Measurements from ENCODE around the gene LTBP1. TPM values are rescaled to one million over a fixed set of nuclear protein-coding genes. Genes with fewer than 3 reads are reported as not detected.

Gene LTBP1
- polyA plus RNA-seq, 2 donors = 4.3 to 13.9 TPM

GRCh38 chr2:32997705-32998104 is 51.0 kb downstream of the LTBP1 start:
- Histone ChIP-seq H3K27ac (ENCODE audit: low read depth in 2 of 2, low read length in 1 of 2) (no peak overlapping the region), H3K4me3 (ENCODE audit: low read depth in 1 of 2, low read length in 2 of 2) (no peak overlapping the region), H3K9me3 (ENCODE audit: control insufficient read depth in 2 of 2, insufficient read depth in 1 of 2, low read depth in 1 of 2, low read length in 1 of 2) (no peaks in the 10 kb centered on the region), H3K27me3 (ENCODE audit: control insufficient read depth in 1 of 2, insufficient read depth in 2 of 2, low read length in 2 of 2) (no peaks in the 10 kb centered on the region), H3K4me1 (ENCODE audit: control insufficient read depth in 2 of 2, insufficient read depth in 2 of 2, low read length in 1 of 2) (no peaks in the 10 kb centered on the region), H3K36me3 (ENCODE audit: control insufficient read depth in 2 of 2, insufficient read depth in 2 of 2, low read length in 1 of 2) (no peaks in the 10 kb centered on the region)
- 83 to 84% methylated on average over 2 of the region's 2 CpGs for WGBS, 2 donors

GRCh38 chr2:33000986-33001385 is 54.2 kb downstream of the LTBP1 start:
- no peaks in the 10 kb centered on the region for H3K9me3 ChIP-seq (ENCODE audit: control insufficient read depth in 2 of 2, insufficient read depth in 1 of 2, low read depth in 1 of 2, low read length in 1 of 2)
- no peaks in the 10 kb centered on the region for H3K4me1 ChIP-seq (ENCODE audit: control insufficient read depth in 2 of 2, insufficient read depth in 2 of 2, low read length in 1 of 2)
- no peak overlapping the region for H3K27ac ChIP-seq (ENCODE audit: low read depth in 2 of 2, low read length in 1 of 2)
- H3K36me3 ChIP-seq (ENCODE audit: control insufficient read depth in 2 of 2, insufficient read depth in 2 of 2, low read length in 1 of 2) = no peaks in the 10 kb centered on the region
- no peak overlapping the region for H3K4me3 ChIP-seq (ENCODE audit: low read depth in 1 of 2, low read length in 2 of 2)
- WGBS, 2 donors = 60 to 76% methylated on average over 3 of the region's 3 CpGs
- H3K27me3 ChIP-seq (ENCODE audit: control insufficient read depth in 1 of 2, insufficient read depth in 2 of 2, low read length in 2 of 2) = no peaks in the 10 kb centered on the region

GRCh38 chr2:33001823-33002222 is 55.1 kb downstream of the LTBP1 start:
- Histone ChIP-seq H3K4me1 (ENCODE audit: control insufficient read depth in 2 of 2, insufficient read depth in 2 of 2, low read length in 1 of 2) (no peaks in the 10 kb centered on the region), H3K27ac (ENCODE audit: low read depth in 2 of 2, low read length in 1 of 2) (no peak overlapping the region), H3K4me3 (ENCODE audit: low read depth in 1 of 2, low read length in 2 of 2) (no peak overlapping the region), H3K36me3 (ENCODE audit: control insufficient read depth in 2 of 2, insufficient read depth in 2 of 2, low read length in 1 of 2) (no peaks in the 10 kb centered on the region), H3K9me3 (ENCODE audit: control insufficient read depth in 2 of 2, insufficient read depth in 1 of 2, low read depth in 1 of 2, low read length in 1 of 2) (no peaks in the 10 kb centered on the region), H3K27me3 (ENCODE audit: control insufficient read depth in 1 of 2, insufficient read depth in 2 of 2, low read length in 2 of 2) (no peaks in the 10 kb centered on the region)
- WGBS, 2 donors = 88 to 93% methylated on average over 1 of the region's 1 CpG

- WGBS, 2 donors = 89 to 90% methylated on average over 11 of the region's 11 CpGs
These were observed 56.1 kb downstream of the LTBP1 start for GRCh38 chr2:33002863-33003262.

GRCh38 chr2:33005057-33005456 is 58.3 kb downstream of the LTBP1 start:
- no peaks in the 10 kb centered on the region for H3K9me3 ChIP-seq (ENCODE audit: control insufficient read depth in 2 of 2, insufficient read depth in 1 of 2, low read depth in 1 of 2, low read length in 1 of 2)
- WGBS, 2 donors = 93 to 96% methylated on average over 2 of the region's 2 CpGs
- no peak overlapping the region for H3K27ac ChIP-seq (ENCODE audit: low read depth in 2 of 2, low read length in 1 of 2)
- H3K27me3 ChIP-seq (ENCODE audit: control insufficient read depth in 1 of 2, insufficient read depth in 2 of 2, low read length in 2 of 2) = no peaks in the 10 kb centered on the region
- no peaks in the 10 kb centered on the region for H3K36me3 ChIP-seq (ENCODE audit: control insufficient read depth in 2 of 2, insufficient read depth in 2 of 2, low read length in 1 of 2)
- H3K4me3 ChIP-seq (ENCODE audit: low read depth in 1 of 2, low read length in 2 of 2) = no peak overlapping the region
- no peaks in the 10 kb centered on the region for H3K4me1 ChIP-seq (ENCODE audit: control insufficient read depth in 2 of 2, insufficient read depth in 2 of 2, low read length in 1 of 2)

More at GRCh38 chr2:33002863-33003262, 56.1 kb downstream of the LTBP1 start:
- Histone ChIP-seq H3K27me3 (ENCODE audit: control insufficient read depth in 1 of 2, insufficient read depth in 2 of 2, low read length in 2 of 2) (no peaks in the 10 kb centered on the region), H3K4me1 (ENCODE audit: control insufficient read depth in 2 of 2, insufficient read depth in 2 of 2, low read length in 1 of 2) (no peaks in the 10 kb centered on the region), H3K9me3 (ENCODE audit: control insufficient read depth in 2 of 2, insufficient read depth in 1 of 2, low read depth in 1 of 2, low read length in 1 of 2) (no peaks in the 10 kb centered on the region), H3K4me3 (ENCODE audit: low read depth in 1 of 2, low read length in 2 of 2) (no peak overlapping the region), H3K27ac (ENCODE audit: low read depth in 2 of 2, low read length in 1 of 2) (no peak overlapping the region), H3K36me3 (ENCODE audit: control insufficient read depth in 2 of 2, insufficient read depth in 2 of 2, low read length in 1 of 2) (no peaks in the 10 kb centered on the region)

GRCh38 chr2:33008716-33009115 is 62.0 kb downstream of the LTBP1 start:
- no peak overlapping the region for H3K27ac ChIP-seq (ENCODE audit: low read depth in 2 of 2, low read length in 1 of 2)

GRCh38 chr2:33009249-33009648 is 62.5 kb downstream of the LTBP1 start:
- Histone ChIP-seq H3K36me3 (ENCODE audit: control insufficient read depth in 2 of 2, insufficient read depth in 2 of 2, low read length in 1 of 2) (no peaks in the 10 kb centered on the region), H3K4me3 (ENCODE audit: low read depth in 1 of 2, low read length in 2 of 2) (no peak overlapping the region), H3K27me3 (ENCODE audit: control insufficient read depth in 1 of 2, insufficient read depth in 2 of 2, low read length in 2 of 2) (no peaks in the 10 kb centered on the region), H3K27ac (ENCODE audit: low read depth in 2 of 2, low read length in 1 of 2) (no peak overlapping the region), H3K9me3 (ENCODE audit: control insufficient read depth in 2 of 2, insufficient read depth in 1 of 2, low read depth in 1 of 2, low read length in 1 of 2) (no peaks in the 10 kb centered on the region), H3K4me1 (ENCODE audit: control insufficient read depth in 2 of 2, insufficient read depth in 2 of 2, low read length in 1 of 2) (no peaks in the 10 kb centered on the region)
- 94 to 96% methylated on average over 3 of the region's 3 CpGs for WGBS, 2 donors

More at GRCh38 chr2:33008716-33009115, 62.0 kb downstream of the LTBP1 start:
- Histone ChIP-seq H3K9me3 (ENCODE audit: control insufficient read depth in 2 of 2, insufficient read depth in 1 of 2, low read depth in 1 of 2, low read length in 1 of 2) (no peaks in the 10 kb centered on the region), H3K4me1 (ENCODE audit: control insufficient read depth in 2 of 2, insufficient read depth in 2 of 2, low read length in 1 of 2) (no peaks in the 10 kb centered on the region), H3K27me3 (ENCODE audit: control insufficient read depth in 1 of 2, insufficient read depth in 2 of 2, low read length in 2 of 2) (no peaks in the 10 kb centered on the region), H3K4me3 (ENCODE audit: low read depth in 1 of 2, low read length in 2 of 2) (no peak overlapping the region), H3K36me3 (ENCODE audit: control insufficient read depth in 2 of 2, insufficient read depth in 2 of 2, low read length in 1 of 2) (no peaks in the 10 kb centered on the region)
- WGBS, 2 donors = 94 to 100% methylated on average over 1 of the region's 1 CpG

GRCh38 chr2:33011373-33011772 is 64.6 kb downstream of the LTBP1 start:
- Histone ChIP-seq H3K27ac (ENCODE audit: low read depth in 2 of 2, low read length in 1 of 2) (no peak overlapping the region), H3K27me3 (ENCODE audit: control insufficient read depth in 1 of 2, insufficient read depth in 2 of 2, low read length in 2 of 2) (no peaks in the 10 kb centered on the region)
- WGBS, 2 donors = 81 to 85% methylated on average over 2 of the region's 2 CpGs

GRCh38 chr2:33011941-33012340 is 65.2 kb downstream of the LTBP1 start:
- H3K9me3 ChIP-seq (ENCODE audit: control insufficient read depth in 2 of 2, insufficient read depth in 1 of 2, low read depth in 1 of 2, low read length in 1 of 2) = no peaks in the 10 kb centered on the region
- WGBS, 2 donors = 83 to 90% methylated on average over 3 of the region's 3 CpGs
- H3K27ac ChIP-seq (ENCODE audit: low read depth in 2 of 2, low read length in 1 of 2) = no peak overlapping the region
- no peaks in the 10 kb centered on the region for H3K27me3 ChIP-seq (ENCODE audit: control insufficient read depth in 1 of 2, insufficient read depth in 2 of 2, low read length in 2 of 2)
- no peaks in the 10 kb centered on the region for H3K4me1 ChIP-seq (ENCODE audit: control insufficient read depth in 2 of 2, insufficient read depth in 2 of 2, low read length in 1 of 2)
- H3K4me3 ChIP-seq (ENCODE audit: low read depth in 1 of 2, low read length in 2 of 2) = no peak overlapping the region
- no peaks in the 10 kb centered on the region for H3K36me3 ChIP-seq (ENCODE audit: control insufficient read depth in 2 of 2, insufficient read depth in 2 of 2, low read length in 1 of 2)

More at GRCh38 chr2:33011373-33011772, 64.6 kb downstream of the LTBP1 start:
- H3K36me3 ChIP-seq (ENCODE audit: control insufficient read depth in 2 of 2, insufficient read depth in 2 of 2, low read length in 1 of 2) = no peaks in the 10 kb centered on the region
- H3K4me3 ChIP-seq (ENCODE audit: low read depth in 1 of 2, low read length in 2 of 2) = no peak overlapping the region
- H3K4me1 ChIP-seq (ENCODE audit: control insufficient read depth in 2 of 2, insufficient read depth in 2 of 2, low read length in 1 of 2) = no peaks in the 10 kb centered on the region
- H3K9me3 ChIP-seq (ENCODE audit: control insufficient read depth in 2 of 2, insufficient read depth in 1 of 2, low read depth in 1 of 2, low read length in 1 of 2) = no peaks in the 10 kb centered on the region

GRCh38 chr2:33013684-33014110 is 66.9 kb downstream of the LTBP1 start:
- Histone ChIP-seq H3K4me1 (ENCODE audit: control insufficient read depth in 2 of 2, insufficient read depth in 2 of 2, low read length in 1 of 2) (no peaks in the 10 kb centered on the region), H3K9me3 (ENCODE audit: control insufficient read depth in 2 of 2, insufficient read depth in 1 of 2, low read depth in 1 of 2, low read length in 1 of 2) (no peaks in the 10 kb centered on the region), H3K4me3 (ENCODE audit: low read depth in 1 of 2, low read length in 2 of 2) (no peak overlapping the region), H3K27me3 (ENCODE audit: control insufficient read depth in 1 of 2, insufficient read depth in 2 of 2, low read length in 2 of 2) (no peaks in the 10 kb centered on the region), H3K27ac (ENCODE audit: low read depth in 2 of 2, low read length in 1 of 2) (no peak overlapping the region), H3K36me3 (ENCODE audit: control insufficient read depth in 2 of 2, insufficient read depth in 2 of 2, low read length in 1 of 2) (no peaks in the 10 kb centered on the region)
- WGBS, 2 donors = 59 to 71% methylated on average over 3 of the region's 3 CpGs

Data from esophagus (tissue), 2 donors.